K562 (cell line): ENCODE results near the gene LMAN2.

Experiments used
- MAFK ChIP-seq: IDR thresholded peaks from 2 replicates; pipeline ENCODE4 v1.6.1; 2011; ENCODE audit warnings: low read length, improper control_type of control experiment
- NELFE ChIP-seq: IDR thresholded peaks from 2 replicates; pipeline ENCODE4 v1.6.1; 2011; ENCODE audit warnings: mild to moderate bottlenecking; ENCODE audit not compliant: insufficient read depth, insufficient read length
- SP1 ChIP-seq: sonication (generic); formaldehyde crosslinking; IDR thresholded peaks from 2 replicates; pipeline ENCODE4 v1.8.1; 2022; ENCODE audit warnings: mild to moderate bottlenecking, missing genetic modification reagents
- ZFP36 ChIP-seq: fragments of 150-350 bp; IDR thresholded peaks from 2 replicates; pipeline ENCODE4 v1.6.1; 2018; ENCODE audit warnings: low read length, low read depth; ENCODE audit not compliant: partially characterized antibody
- TF ChIP-seq, protein P1 (sequence below), 2 experiments: fragments of 450-650 bp in 1 of 2; IDR thresholded peaks; 2 replicates each; pipeline ENCODE4 v1.6.1; 2011 to 2017; ENCODE audit warnings: low read depth in 2 of 2, antibody characterized with exemption in 1 of 2, borderline replicate concordance in 1 of 2, low read length in 1 of 2, mild to moderate bottlenecking in 1 of 2, mixed read lengths in 1 of 2; ENCODE audit not compliant: control insufficient read depth in 1 of 2
- TF ChIP-seq, protein P2 (sequence below): sonication (generic); formaldehyde crosslinking; IDR thresholded peaks from 2 replicates; pipeline ENCODE4 v1.4.0; 2020; ENCODE audit warnings: mild to moderate bottlenecking, missing genetic modification reagents
- TF ChIP-seq, protein P3 (sequence below): sonication (generic); formaldehyde crosslinking; IDR thresholded peaks from 2 replicates; pipeline ENCODE4 v1.5.0; 2020; ENCODE audit warnings: missing genetic modification reagents
- TF ChIP-seq, protein P4 (sequence below), 2 experiments: fragments of 450-650 bp; conservative IDR thresholded peaks; 2 replicates each; pipeline ENCODE4 v1.6.1; 2017; ENCODE audit warnings: mild to moderate bottlenecking in 2 of 2, moderate library complexity in 2 of 2
- TF ChIP-seq, protein P5 (sequence below), 3 experiments: IDR thresholded peaks in 2 of 3; conservative IDR thresholded peaks in 1 of 3; 2 replicates each; pipeline ENCODE4 v1.5.1; 2011 to 2012; ENCODE audit warnings: low read length in 3 of 3, mild to moderate bottlenecking in 3 of 3, control low read depth in 2 of 3, improper control_type of control experiment in 1 of 3, inconsistent platforms in 1 of 3, low read depth in 1 of 3, mixed read lengths in 1 of 3, moderate library complexity in 1 of 3; ENCODE audit not compliant: insufficient read depth in 2 of 3

DNA sequence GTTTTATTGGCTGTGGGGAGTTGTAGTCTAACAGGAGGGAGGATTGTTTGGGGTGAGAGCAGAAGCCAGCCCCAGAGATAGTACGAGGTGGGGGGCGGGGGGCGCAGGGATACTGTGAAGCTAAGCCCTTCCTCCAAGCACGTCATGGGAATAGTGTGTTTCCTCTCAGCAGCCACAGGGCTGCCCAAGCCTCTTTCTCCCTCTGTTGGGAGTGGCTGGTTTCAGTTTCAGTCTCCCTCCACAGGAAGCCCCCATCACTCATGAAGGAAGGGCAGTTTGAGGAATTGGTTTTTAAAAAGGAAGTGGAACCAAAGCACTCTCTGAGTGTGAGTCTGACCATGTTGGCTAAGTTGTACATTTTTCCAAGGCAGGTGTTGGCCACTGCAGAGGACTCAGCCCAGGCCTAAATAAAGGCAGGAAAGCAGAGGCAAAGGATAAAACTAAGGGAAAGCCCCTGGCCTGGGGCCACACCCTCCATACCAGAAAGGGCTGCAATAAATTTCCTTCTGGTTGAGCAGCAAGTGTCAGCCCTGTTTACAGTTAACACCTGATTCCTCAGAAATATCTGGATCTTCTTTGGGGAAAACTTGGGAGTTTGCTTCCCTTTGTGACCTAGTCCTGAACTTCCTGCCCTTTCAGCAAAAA, 51.1 kb downstream of the LMAN2 start:
- TF ChIP-seq SP1 (CRISPR knock-in tag) (no peak), ZFP36 (no peak), NELFE (no peak), MAFK (no peak)
- TF ChIP-seq, protein P1, sequence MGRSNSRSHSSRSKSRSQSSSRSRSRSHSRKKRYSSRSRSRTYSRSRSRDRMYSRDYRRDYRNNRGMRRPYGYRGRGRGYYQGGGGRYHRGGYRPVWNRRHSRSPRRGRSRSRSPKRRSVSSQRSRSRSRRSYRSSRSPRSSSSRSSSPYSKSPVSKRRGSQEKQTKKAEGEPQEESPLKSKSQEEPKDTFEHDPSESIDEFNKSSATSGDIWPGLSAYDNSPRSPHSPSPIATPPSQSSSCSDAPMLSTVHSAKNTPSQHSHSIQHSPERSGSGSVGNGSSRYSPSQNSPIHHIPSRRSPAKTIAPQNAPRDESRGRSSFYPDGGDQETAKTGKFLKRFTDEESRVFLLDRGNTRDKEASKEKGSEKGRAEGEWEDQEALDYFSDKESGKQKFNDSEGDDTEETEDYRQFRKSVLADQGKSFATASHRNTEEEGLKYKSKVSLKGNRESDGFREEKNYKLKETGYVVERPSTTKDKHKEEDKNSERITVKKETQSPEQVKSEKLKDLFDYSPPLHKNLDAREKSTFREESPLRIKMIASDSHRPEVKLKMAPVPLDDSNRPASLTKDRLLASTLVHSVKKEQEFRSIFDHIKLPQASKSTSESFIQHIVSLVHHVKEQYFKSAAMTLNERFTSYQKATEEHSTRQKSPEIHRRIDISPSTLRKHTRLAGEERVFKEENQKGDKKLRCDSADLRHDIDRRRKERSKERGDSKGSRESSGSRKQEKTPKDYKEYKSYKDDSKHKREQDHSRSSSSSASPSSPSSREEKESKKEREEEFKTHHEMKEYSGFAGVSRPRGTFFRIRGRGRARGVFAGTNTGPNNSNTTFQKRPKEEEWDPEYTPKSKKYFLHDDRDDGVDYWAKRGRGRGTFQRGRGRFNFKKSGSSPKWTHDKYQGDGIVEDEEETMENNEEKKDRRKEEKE (IDR thresholded peaks at IDR 0.05; ENCODE audit: borderline replicate concordance in 1 of 2, control insufficient read depth in 1 of 2, low read depth in 2 of 2, low read length in 1 of 2) = no peak
- TF ChIP-seq, protein P2, sequence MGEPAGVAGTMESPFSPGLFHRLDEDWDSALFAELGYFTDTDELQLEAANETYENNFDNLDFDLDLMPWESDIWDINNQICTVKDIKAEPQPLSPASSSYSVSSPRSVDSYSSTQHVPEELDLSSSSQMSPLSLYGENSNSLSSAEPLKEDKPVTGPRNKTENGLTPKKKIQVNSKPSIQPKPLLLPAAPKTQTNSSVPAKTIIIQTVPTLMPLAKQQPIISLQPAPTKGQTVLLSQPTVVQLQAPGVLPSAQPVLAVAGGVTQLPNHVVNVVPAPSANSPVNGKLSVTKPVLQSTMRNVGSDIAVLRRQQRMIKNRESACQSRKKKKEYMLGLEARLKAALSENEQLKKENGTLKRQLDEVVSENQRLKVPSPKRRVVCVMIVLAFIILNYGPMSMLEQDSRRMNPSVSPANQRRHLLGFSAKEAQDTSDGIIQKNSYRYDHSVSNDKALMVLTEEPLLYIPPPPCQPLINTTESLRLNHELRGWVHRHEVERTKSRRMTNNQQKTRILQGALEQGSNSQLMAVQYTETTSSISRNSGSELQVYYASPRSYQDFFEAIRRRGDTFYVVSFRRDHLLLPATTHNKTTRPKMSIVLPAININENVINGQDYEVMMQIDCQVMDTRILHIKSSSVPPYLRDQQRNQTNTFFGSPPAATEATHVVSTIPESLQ (CRISPR knock-in tag) = no peak
- TF ChIP-seq, protein P3, sequence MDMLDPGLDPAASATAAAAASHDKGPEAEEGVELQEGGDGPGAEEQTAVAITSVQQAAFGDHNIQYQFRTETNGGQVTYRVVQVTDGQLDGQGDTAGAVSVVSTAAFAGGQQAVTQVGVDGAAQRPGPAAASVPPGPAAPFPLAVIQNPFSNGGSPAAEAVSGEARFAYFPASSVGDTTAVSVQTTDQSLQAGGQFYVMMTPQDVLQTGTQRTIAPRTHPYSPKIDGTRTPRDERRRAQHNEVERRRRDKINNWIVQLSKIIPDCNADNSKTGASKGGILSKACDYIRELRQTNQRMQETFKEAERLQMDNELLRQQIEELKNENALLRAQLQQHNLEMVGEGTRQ (CRISPR knock-in tag) = no peak
- TF ChIP-seq, protein P4, sequence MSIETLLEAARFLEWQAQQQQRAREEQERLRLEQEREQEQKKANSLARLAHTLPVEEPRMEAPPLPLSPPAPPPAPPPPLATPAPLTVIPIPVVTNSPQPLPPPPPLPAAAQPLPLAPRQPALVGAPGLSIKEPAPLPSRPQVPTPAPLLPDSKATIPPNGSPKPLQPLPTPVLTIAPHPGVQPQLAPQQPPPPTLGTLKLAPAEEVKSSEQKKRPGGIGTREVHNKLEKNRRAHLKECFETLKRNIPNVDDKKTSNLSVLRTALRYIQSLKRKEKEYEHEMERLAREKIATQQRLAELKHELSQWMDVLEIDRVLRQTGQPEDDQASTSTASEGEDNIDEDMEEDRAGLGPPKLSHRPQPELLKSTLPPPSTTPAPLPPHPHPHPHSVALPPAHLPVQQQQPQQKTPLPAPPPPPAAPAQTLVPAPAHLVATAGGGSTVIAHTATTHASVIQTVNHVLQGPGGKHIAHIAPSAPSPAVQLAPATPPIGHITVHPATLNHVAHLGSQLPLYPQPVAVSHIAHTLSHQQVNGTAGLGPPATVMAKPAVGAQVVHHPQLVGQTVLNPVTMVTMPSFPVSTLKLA (conservative IDR thresholded peaks at IDR 0.05) = 0 out of 4 replicates have a peak, but pooled peaks of 1 of the 2 experiments have one; percentile 14
- TF ChIP-seq, protein P5, sequence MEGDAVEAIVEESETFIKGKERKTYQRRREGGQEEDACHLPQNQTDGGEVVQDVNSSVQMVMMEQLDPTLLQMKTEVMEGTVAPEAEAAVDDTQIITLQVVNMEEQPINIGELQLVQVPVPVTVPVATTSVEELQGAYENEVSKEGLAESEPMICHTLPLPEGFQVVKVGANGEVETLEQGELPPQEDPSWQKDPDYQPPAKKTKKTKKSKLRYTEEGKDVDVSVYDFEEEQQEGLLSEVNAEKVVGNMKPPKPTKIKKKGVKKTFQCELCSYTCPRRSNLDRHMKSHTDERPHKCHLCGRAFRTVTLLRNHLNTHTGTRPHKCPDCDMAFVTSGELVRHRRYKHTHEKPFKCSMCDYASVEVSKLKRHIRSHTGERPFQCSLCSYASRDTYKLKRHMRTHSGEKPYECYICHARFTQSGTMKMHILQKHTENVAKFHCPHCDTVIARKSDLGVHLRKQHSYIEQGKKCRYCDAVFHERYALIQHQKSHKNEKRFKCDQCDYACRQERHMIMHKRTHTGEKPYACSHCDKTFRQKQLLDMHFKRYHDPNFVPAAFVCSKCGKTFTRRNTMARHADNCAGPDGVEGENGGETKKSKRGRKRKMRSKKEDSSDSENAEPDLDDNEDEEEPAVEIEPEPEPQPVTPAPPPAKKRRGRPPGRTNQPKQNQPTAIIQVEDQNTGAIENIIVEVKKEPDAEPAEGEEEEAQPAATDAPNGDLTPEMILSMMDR (IDR thresholded peaks at IDR 0.05 in 2 of 3, conservative IDR thresholded peaks at IDR 0.05 in 1 of 3; ENCODE audit: insufficient read depth in 2 of 3, low read depth in 1 of 3, low read length in 3 of 3) = peak; percentile 47 to 56 (median 53); a peak in 5 of 6 replicates
